Measurements from ENCODE around the gene ECT2. TPM values are rescaled to one million over a fixed set of nuclear protein-coding genes. Genes with fewer than 3 reads are reported as not detected.
"Not testable (repeated sequence)": the region's sequence is repeated elsewhere in the genome, so short reads cannot be mapped to it uniquely, and the experiment has no call there.

ECT2 gene
- total RNA-seq, 1 experiment from 2014 or later, result 145 TPM

DNA sequence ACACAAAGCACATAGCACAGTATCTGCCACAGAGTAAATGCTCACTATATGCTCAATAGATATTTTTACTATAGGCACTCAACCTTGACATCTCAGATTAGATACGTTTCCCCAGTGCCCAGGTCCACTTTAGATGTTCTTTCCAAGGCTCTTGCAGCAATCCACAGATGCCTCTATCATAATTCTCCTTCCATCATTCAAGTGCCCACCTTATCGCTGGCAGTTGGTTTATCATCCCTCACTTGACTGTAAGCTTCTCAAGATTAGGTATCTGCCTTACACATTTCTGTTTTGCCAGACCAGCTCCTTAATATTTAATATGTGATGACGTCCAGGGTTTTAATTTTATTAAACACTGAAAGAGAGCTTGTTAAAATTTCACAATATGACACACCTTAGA is 48.3 kb upstream of the ECT2 start:
- peaks cover 5% of the 10 kb centered on the region; the same call in 1 of the 2 replicates for H3F3A ChIP-seq (ENCODE audit: insufficient read depth, low read depth)
- ChIA-PET POLR2A (ENCODE audit: unreplicated experiment) (interaction anchor here (0.6 kb wide), 1 partner anchor 354 kb away, joined by 3 read pairs; no protein-coding TSS in a partner anchor), CTCF (no interaction called here)
- no peak for DNase-seq
- TF ChIP-seq, protein P1, sequence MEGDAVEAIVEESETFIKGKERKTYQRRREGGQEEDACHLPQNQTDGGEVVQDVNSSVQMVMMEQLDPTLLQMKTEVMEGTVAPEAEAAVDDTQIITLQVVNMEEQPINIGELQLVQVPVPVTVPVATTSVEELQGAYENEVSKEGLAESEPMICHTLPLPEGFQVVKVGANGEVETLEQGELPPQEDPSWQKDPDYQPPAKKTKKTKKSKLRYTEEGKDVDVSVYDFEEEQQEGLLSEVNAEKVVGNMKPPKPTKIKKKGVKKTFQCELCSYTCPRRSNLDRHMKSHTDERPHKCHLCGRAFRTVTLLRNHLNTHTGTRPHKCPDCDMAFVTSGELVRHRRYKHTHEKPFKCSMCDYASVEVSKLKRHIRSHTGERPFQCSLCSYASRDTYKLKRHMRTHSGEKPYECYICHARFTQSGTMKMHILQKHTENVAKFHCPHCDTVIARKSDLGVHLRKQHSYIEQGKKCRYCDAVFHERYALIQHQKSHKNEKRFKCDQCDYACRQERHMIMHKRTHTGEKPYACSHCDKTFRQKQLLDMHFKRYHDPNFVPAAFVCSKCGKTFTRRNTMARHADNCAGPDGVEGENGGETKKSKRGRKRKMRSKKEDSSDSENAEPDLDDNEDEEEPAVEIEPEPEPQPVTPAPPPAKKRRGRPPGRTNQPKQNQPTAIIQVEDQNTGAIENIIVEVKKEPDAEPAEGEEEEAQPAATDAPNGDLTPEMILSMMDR (conservative IDR thresholded peaks at IDR 0.05), result no peak
- TF ChIP-seq EZH2 (IDR thresholded peaks at IDR 0.05; ENCODE audit: low read depth), result no peak
- H3K27ac ChIP-seq, result no peak overlapping the region
- H3K4me3 ChIP-seq, result no peak overlapping the region
- H4K20me1 ChIP-seq (ENCODE audit: insufficient read depth), result peaks cover 7% of the 10 kb centered on the region
- no TSS peak for BruUV-seq (replicated peaks)
- peaks cover 4% of the 10 kb centered on the region; the same call in 1 of the 2 replicates for H3K4me1 ChIP-seq (replicated peaks; ENCODE audit: insufficient read depth)
- no peaks in the 10 kb centered on the region for H3K9me2 ChIP-seq (ENCODE audit: insufficient read depth)
- H2AFZ ChIP-seq, result no peak overlapping the region
- H3K36me3 ChIP-seq (ENCODE audit: low read depth), result peaks cover 15% of the 10 kb centered on the region
- H3K4me2 ChIP-seq, result no peak overlapping the region
- H3K27me3 ChIP-seq (ENCODE audit: insufficient read depth, low read depth), result no peaks in the 10 kb centered on the region
- no peaks in the 10 kb centered on the region for H3K9me3 ChIP-seq (ENCODE audit: insufficient read depth, low read depth)
- intact Hi-C loops (cut with micrococcal nuclease; ENCODE audit: unreplicated experiment), result no loop called here
- H3K79me2 ChIP-seq (ENCODE audit: low read depth), result peaks cover 100% of the 10 kb centered on the region

DNA sequence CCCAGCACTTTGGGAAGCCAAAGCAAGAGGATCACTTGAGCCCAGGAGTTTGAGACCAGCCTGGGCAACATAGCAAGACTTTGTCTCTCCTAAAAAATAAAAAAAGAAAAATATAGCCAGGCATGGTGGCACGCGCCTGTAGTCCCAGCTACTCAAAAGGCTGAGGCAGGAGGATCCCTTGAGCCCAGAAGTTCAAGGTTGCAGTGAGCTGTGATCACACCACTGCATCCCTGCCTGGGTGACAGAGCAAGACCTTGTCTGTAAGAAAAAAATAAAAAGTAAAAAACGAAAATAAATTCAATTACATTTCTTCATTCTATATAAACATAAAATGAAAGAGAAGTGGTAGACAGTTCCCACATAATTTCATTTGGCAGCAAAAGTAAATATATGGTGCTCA is 47.8 kb upstream of the ECT2 start:
- H3K27ac ChIP-seq; H3F3A ChIP-seq (ENCODE audit: insufficient read depth, low read depth); H3K9me3 ChIP-seq (ENCODE audit: insufficient read depth, low read depth); H4K20me1 ChIP-seq (ENCODE audit: insufficient read depth); DNase-seq; H3K4me3 ChIP-seq; H3K4me2 ChIP-seq; H3K27me3 ChIP-seq (ENCODE audit: insufficient read depth, low read depth); H3K4me1 ChIP-seq (replicated peaks; ENCODE audit: insufficient read depth); H3K9me2 ChIP-seq (ENCODE audit: insufficient read depth); POLR2A ChIA-PET (ENCODE audit: unreplicated experiment); BruUV-seq (replicated peaks); H2AFZ ChIP-seq; intact Hi-C loops (cut with micrococcal nuclease; ENCODE audit: unreplicated experiment): not testable (repeated sequence)
- H3K79me2 ChIP-seq (ENCODE audit: low read depth), result peaks cover 100% of the 10 kb centered on the region
- peaks cover 15% of the 10 kb centered on the region for H3K36me3 ChIP-seq (ENCODE audit: low read depth)
- CTCF ChIA-PET, result interaction anchor here (1.6 kb wide), 1 partner anchor 29 kb away, joined by 5 read pairs; no protein-coding TSS in a partner anchor

DNA sequence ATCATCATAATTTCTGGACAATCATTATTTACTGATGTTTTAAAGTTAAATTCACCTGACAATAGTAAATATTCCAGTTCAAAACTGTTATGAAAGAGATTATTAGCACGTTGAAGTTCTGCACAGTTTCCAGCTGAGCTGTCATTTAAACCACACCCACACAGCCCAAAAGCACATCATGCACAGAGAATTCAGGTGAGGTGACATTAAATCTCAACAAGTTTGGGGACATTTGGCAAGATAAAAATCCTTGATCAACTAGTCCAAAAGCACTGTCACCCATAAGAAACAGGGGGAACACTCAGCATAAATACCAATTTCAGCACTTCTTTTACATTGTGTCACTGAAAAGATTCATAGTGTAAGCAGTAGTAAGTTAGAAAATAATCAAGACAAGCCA is 46.5 kb upstream of the ECT2 start:
- Histone ChIP-seq H3K79me2 (ENCODE audit: low read depth) (peaks cover 100% of the 10 kb centered on the region), H3K4me3 (no peak overlapping the region)
- CTCF ChIA-PET, result interaction anchor here (0.6 to 1.6 kb wide), 3 partner anchors 13 to 46 kb away, joined by 3 to 5 read pairs (median 5); partner anchors contain the start of gene ECT2

More for the DNA sequence above, 46.5 kb upstream of the ECT2 start:
- H3K4me2 ChIP-seq, result 0 out of 2 replicates have a peak overlapping the region, but pooled peaks have one; percentile 0
- H3F3A ChIP-seq (ENCODE audit: insufficient read depth, low read depth), result 0 out of 2 replicates have a peak, but pooled peaks cover 5% of the 10 kb centered on the region
- H2AFZ ChIP-seq, result no peak overlapping the region
- H4K20me1 ChIP-seq (ENCODE audit: insufficient read depth), result peaks cover 9% of the 10 kb centered on the region
- no peak overlapping the region for H3K27ac ChIP-seq
- no peaks in the 10 kb centered on the region for H3K9me3 ChIP-seq (ENCODE audit: insufficient read depth, low read depth)
- TF ChIP-seq, protein P1 (conservative IDR thresholded peaks at IDR 0.05), result no peak
- peaks cover 20% of the 10 kb centered on the region for H3K4me1 ChIP-seq (replicated peaks; ENCODE audit: insufficient read depth)
- intact Hi-C loops (cut with micrococcal nuclease; ENCODE audit: unreplicated experiment), result no loop called here
- H3K9me2 ChIP-seq (ENCODE audit: insufficient read depth), result no peaks in the 10 kb centered on the region
- POLR2A ChIA-PET (ENCODE audit: unreplicated experiment), result no interaction called here
- no TSS peak for BruUV-seq (replicated peaks)
- peaks cover 15% of the 10 kb centered on the region for H3K36me3 ChIP-seq (ENCODE audit: low read depth)
- no peak for DNase-seq
- no peaks in the 10 kb centered on the region for H3K27me3 ChIP-seq (ENCODE audit: insufficient read depth, low read depth)
